Prostate gland (tissue), 2 donors: ENCODE measurements around the gene COL11A2. TPM values are rescaled to one million over a fixed set of nuclear protein-coding genes. Genes with fewer than 3 reads are reported as not detected.

Experiments
- DNase-seq: peaks from one replicate; pipeline ENCODE4 v3.0.0-alpha.2; 2019; ENCODE audit warnings: low spot score
- H3K27ac ChIP-seq, 2 donors: fragments of 200-600 bp; sonication (generic); 2 replicates each; pipeline ENCODE4 v1.5.1; 2017 to 2019
- H3K27me3 ChIP-seq: fragments of 200-600 bp; sonication (generic); replicated peaks from 2 replicates; pipeline ENCODE4 v1.5.1; 2019; ENCODE audit not compliant: insufficient read depth
- H3K36me3 ChIP-seq, 2 donors: fragments of 200-600 bp; sonication (generic); 1 replicate in 1 of 2; 2 replicates in 1 of 2; pipeline versions ENCODE4 v1.5.1 to v1.8.1; 2017 to 2019
- H3K4me1 ChIP-seq: fragments of 200-600 bp; sonication (generic); replicated peaks from 2 replicates; pipeline ENCODE4 v1.5.1; 2019
- H3K4me3 ChIP-seq, 2 donors: fragments of 200-600 bp; sonication (generic); 2 replicates each; pipeline ENCODE4 v1.5.1; 2017 to 2019
- H3K9me3 ChIP-seq: fragments of 200-600 bp; sonication (generic); 2 replicates; pipeline ENCODE4 v1.5.1; 2017
- CTCF ChIP-seq, 4 experiments: fragments of 200-600 bp in 2 of 4; fragments of 450-650 bp in 2 of 4; sonication (generic) in 2 of 4; IDR thresholded peaks; 1 replicate in 3 of 4; 2 replicates in 1 of 4; pipeline ENCODE4 v1.5.1; 2016 to 2019; ENCODE audit warnings: antibody characterized with exemption in 4 of 4, mild to moderate bottlenecking in 2 of 4, moderate library complexity in 2 of 4
- POLR2A ChIP-seq: fragments of 450-650 bp; IDR thresholded peaks from one replicate; pipeline ENCODE4 v1.6.1; 2016; ENCODE audit warnings: antibody characterized with exemption, mild to moderate bottlenecking
- POLR2AphosphoS5 ChIP-seq: sonication (generic); formaldehyde crosslinking; IDR thresholded peaks from one replicate; pipeline ENCODE4 v1.6.1; 2017; ENCODE audit warnings: antibody characterized with exemption
- WGBS: methylation state at CpG from one replicate; pipeline ENCODE4 v1.1.5; 2018; 5-methylcytosine and 5-hydroxymethylcytosine counted together
- intact Hi-C: fragments of 100-400 bp; cut with DNase I; formaldehyde crosslinking; loops from one replicate; pipeline ENCODE4 v1.14.2; 2022
- total RNA-seq, 2 donors: library from RNA; depleted of rRNA; stranded (reverse); fragments of >200 nt; gene quantifications; one replicate each; pipeline ENCODE4 v1.1.0, GENCODE V29; 2016

Gene COL11A2
- total RNA-seq, 2 donors from 2014 or later = 0.91 to 3.6 TPM

GRCh38 chr6:33136310-33136900 lies 55.9 kb downstream of the COL11A2 start:
- intact Hi-C loops = no loop called here
- Histone ChIP-seq H3K4me3 (no peak overlapping the region), H3K9me3 (no peaks in the 10 kb centered on the region), H3K36me3 (no peaks in the 10 kb centered on the region), H3K27ac (no peak overlapping the region), H3K27me3 (no peaks in the 10 kb centered on the region), H3K4me1 (no peaks in the 10 kb centered on the region)
- DNase-seq = no peak
- TF ChIP-seq CTCF (IDR thresholded peaks at IDR 0.05) = no peak
- no peak for TF ChIP-seq POLR2A
- TF ChIP-seq POLR2AphosphoS5 = no peak
- WGBS = 60% methylated on average over 4 of the region's 4 CpGs

- Histone ChIP-seq H3K27ac (no peak overlapping the region), H3K9me3 (no peaks in the 10 kb centered on the region), H3K4me1 (no peaks in the 10 kb centered on the region), H3K4me3 (no peak overlapping the region), H3K27me3 (no peaks in the 10 kb centered on the region), H3K36me3 (no peaks in the 10 kb centered on the region)
- TF ChIP-seq POLR2A (no peak), POLR2AphosphoS5 (no peak), CTCF (IDR thresholded peaks at IDR 0.05) (no peak)
- intact Hi-C loops = no loop called here
- WGBS = 80% methylated on average over 8 of the region's 8 CpGs
- no peak for DNase-seq
These were observed 60.2 kb downstream of the COL11A2 start for GRCh38 chr6:33132081-33132524.

- 83% methylated on average over 3 of the region's 3 CpGs for WGBS
- no peak overlapping the region for H3K27ac ChIP-seq
- H3K36me3 ChIP-seq = no peaks in the 10 kb centered on the region
- TF ChIP-seq POLR2AphosphoS5 (no peak), POLR2A (no peak), CTCF (IDR thresholded peaks at IDR 0.05) (no peak)
- no peak overlapping the region for H3K4me3 ChIP-seq
- H3K4me1 ChIP-seq = no peaks in the 10 kb centered on the region
- no peaks in the 10 kb centered on the region for H3K9me3 ChIP-seq
- no peaks in the 10 kb centered on the region for H3K27me3 ChIP-seq
- DNase-seq = no peak
- intact Hi-C loops = loop anchor here (10.0 kb wide), 1 partner anchor 116 kb away; no protein-coding TSS in a partner anchor
These were observed 63.9 kb downstream of the COL11A2 start for GRCh38 chr6:33128318-33128717.

- no peaks in the 10 kb centered on the region for H3K27me3 ChIP-seq
- DNase-seq = peak; percentile 52
These were observed 66.1 kb downstream of the COL11A2 start for GRCh38 chr6:33126101-33126714.

More at GRCh38 chr6:33126101-33126714, 66.1 kb downstream of the COL11A2 start:
- 59% methylated on average over 5 of the region's 5 CpGs for WGBS
- H3K9me3 ChIP-seq = no peaks in the 10 kb centered on the region
- no peak overlapping the region for H3K27ac ChIP-seq
- no peak overlapping the region for H3K4me3 ChIP-seq
- TF ChIP-seq POLR2AphosphoS5 (no peak), POLR2A (no peak), CTCF (IDR thresholded peaks at IDR 0.05) (peak; percentile 13 to 51 (median 43))
- no peaks in the 10 kb centered on the region for H3K36me3 ChIP-seq
- no peaks in the 10 kb centered on the region for H3K4me1 ChIP-seq
- intact Hi-C loops = loop anchor here (10.0 kb wide), 1 partner anchor 119 kb away; no protein-coding TSS in a partner anchor
